Ascending aorta (tissue), 2 donors: ENCODE results near the gene ATP5PO. TPM values are rescaled to one million over a fixed set of nuclear protein-coding genes. Genes with fewer than 3 reads are reported as not detected.
A peak's percentile ranks its signal among the peaks of the same experiment; 100 is the strongest.

Experiments used
- DNase-seq, 2 donors: peaks; one replicate each; pipeline ENCODE4 v3.0.0-alpha.2; 2019; ENCODE audit warnings: low spot score in 2 of 2
- H3K27ac ChIP-seq, 2 donors: fragments of 200-600 bp; sonication (generic); one replicate each; pipeline ENCODE4 v1.5.1; 2016 to 2017; ENCODE audit warnings: mild to moderate bottlenecking in 1 of 2
- H3K27me3 ChIP-seq: fragments of 200-600 bp; sonication (generic); one replicate; pipeline ENCODE4 v1.5.1; 2017
- H3K36me3 ChIP-seq, 2 donors: fragments of 200-600 bp; sonication (generic); one replicate each; pipeline ENCODE4 v1.5.1; 2016
- H3K4me1 ChIP-seq, 2 donors: fragments of 200-600 bp; sonication (generic); one replicate each; pipeline ENCODE4 v1.5.1; 2016 to 2017; ENCODE audit warnings: mild to moderate bottlenecking in 1 of 2
- H3K4me3 ChIP-seq, 2 donors: fragments of 200-600 bp; sonication (generic); one replicate each; pipeline ENCODE4 v1.5.1; 2016 to 2017; ENCODE audit warnings: mild to moderate bottlenecking in 1 of 2
- H3K9me3 ChIP-seq, 2 donors: fragments of 200-600 bp; sonication (generic); one replicate each; pipeline ENCODE4 v1.5.1; 2016
- CTCF ChIP-seq, 3 experiments: fragments of 200-600 bp in 2 of 3; fragments of 450-650 bp in 1 of 3; sonication (generic) in 2 of 3; IDR thresholded peaks; one replicate each; pipeline ENCODE4 v1.5.1; 2016 to 2019; ENCODE audit warnings: antibody characterized with exemption in 3 of 3, mild to moderate bottlenecking in 1 of 3, moderate library complexity in 1 of 3
- intact Hi-C: fragments of 100-400 bp; cut with DNase I; formaldehyde crosslinking; loops from one replicate; pipeline ENCODE4 v1.15.1; 2023
- total RNA-seq: library from RNA; depleted of rRNA; stranded (reverse); fragments of >200 nt; gene quantifications from one replicate; pipeline ENCODE4 v1.1.0, GENCODE V29; 2016

The ATP5PO gene
- total RNA-seq, 1 donor from 2014 or later: 62.5 TPM

- no peaks in the 10 kb centered on the region for H3K9me3 ChIP-seq
- no peaks in the 10 kb centered on the region for H3K27me3 ChIP-seq
- no peak for DNase-seq
- no peak for TF ChIP-seq CTCF (IDR thresholded peaks at IDR 0.05)
- H3K4me1 ChIP-seq: peaks cover 0 to 18% of the 10 kb centered on the region in 2 donors
- peaks cover 6 to 14% of the 10 kb centered on the region in 2 donors for H3K36me3 ChIP-seq
- peak overlapping the region; percentile 71 to 78 for H3K4me3 ChIP-seq
- peak overlapping the region; percentile 65 to 79 for H3K27ac ChIP-seq
- intact Hi-C loops: loop anchor here (10.0 kb wide), 1 partner anchor 699 kb away; the partner anchor contains the start of gene RCAN1
These were observed 580 bp upstream of the ATP5PO start for GRCh38 chr21:33916200-33916567.

- peak overlapping the region in 1 of 2 donors; percentile 78 for H3K4me3 ChIP-seq
- H3K27ac ChIP-seq: no peak overlapping the region
- intact Hi-C loops: loop anchor here (10.0 kb wide), 1 partner anchor 701 kb away; the partner anchor contains the start of gene RCAN1
- TF ChIP-seq CTCF (IDR thresholded peaks at IDR 0.05): no peak
- DNase-seq: no peak
- no peaks in the 10 kb centered on the region for H3K27me3 ChIP-seq
- peaks cover 0 to 18% of the 10 kb centered on the region in 2 donors for H3K4me1 ChIP-seq
- no peaks in the 10 kb centered on the region for H3K9me3 ChIP-seq
- H3K36me3 ChIP-seq: peaks cover 20 to 31% of the 10 kb centered on the region in 2 donors
These were observed 1.4 kb downstream of the ATP5PO start for GRCh38 chr21:33914188-33914587.

GRCh38 chr21:33909756-33910155, 5.8 kb downstream of the ATP5PO start:
- H3K4me1 ChIP-seq: peaks cover 0 to 12% of the 10 kb centered on the region in 2 donors
- H3K27ac ChIP-seq: no peak overlapping the region
- intact Hi-C loops: loop anchor here (10.0 kb wide), 1 partner anchor 705 kb away; the partner anchor contains the start of gene RCAN1
- H3K9me3 ChIP-seq: no peaks in the 10 kb centered on the region
- H3K36me3 ChIP-seq: peaks cover 53 to 75% of the 10 kb centered on the region in 2 donors
- DNase-seq: no peak
- TF ChIP-seq CTCF (IDR thresholded peaks at IDR 0.05): no peak
- H3K4me3 ChIP-seq: no peak overlapping the region
- no peaks in the 10 kb centered on the region for H3K27me3 ChIP-seq

- intact Hi-C loops: no loop called here
- Histone ChIP-seq H3K9me3 (no peaks in the 10 kb centered on the region), H3K27ac (no peak overlapping the region), H3K4me3 (no peak overlapping the region), H3K27me3 (no peaks in the 10 kb centered on the region), H3K4me1 (peaks cover 0 to 7% of the 10 kb centered on the region in 2 donors), H3K36me3 (peaks cover 59 to 85% of the 10 kb centered on the region in 2 donors)
- no peak for DNase-seq
- TF ChIP-seq CTCF (IDR thresholded peaks at IDR 0.05): no peak
These were observed 6.8 kb downstream of the ATP5PO start for GRCh38 chr21:33908760-33909159.

GRCh38 chr21:33904041-33904440, 11.6 kb downstream of the ATP5PO start:
- intact Hi-C loops: no loop called here
- Histone ChIP-seq H3K36me3 (peaks cover 38 to 52% of the 10 kb centered on the region in 2 donors), H3K4me1 (peaks cover 0 to 5% of the 10 kb centered on the region in 2 donors), H3K27me3 (no peaks in the 10 kb centered on the region), H3K4me3 (no peak overlapping the region), H3K27ac (peak overlapping the region; percentile 49 to 54), H3K9me3 (no peaks in the 10 kb centered on the region)
- no peak for TF ChIP-seq CTCF (IDR thresholded peaks at IDR 0.05)
- DNase-seq: no peak

- intact Hi-C loops: no loop called here
- Histone ChIP-seq H3K4me3 (no peak overlapping the region), H3K36me3 (peaks cover 22 to 35% of the 10 kb centered on the region in 2 donors), H3K4me1 (peaks cover 0 to 11% of the 10 kb centered on the region in 2 donors), H3K9me3 (no peaks in the 10 kb centered on the region), H3K27me3 (no peaks in the 10 kb centered on the region), H3K27ac (peak overlapping the region; percentile 4 to 41)
- no peak for DNase-seq
- no peak for TF ChIP-seq CTCF (IDR thresholded peaks at IDR 0.05)
These were observed 13.3 kb downstream of the ATP5PO start for GRCh38 chr21:33902349-33902748.
